ENCODE measurements around the gene CAPN15.

CAPN15 gene

GRCh38 chr16:546909-547770 lies 19.6 kb downstream of the CAPN15 start:
- Histone ChIP-seq H3K27ac (ENCODE audit: low read depth, low read length) (no peak overlapping the region), H3K4me1 (ENCODE audit: control insufficient read depth in 1 of 2, insufficient read depth in 2 of 2, low read length in 2 of 2) (peaks cover 0 to 6% of the 10 kb centered on the region in 2 donors), H3K27me3 (ENCODE audit: control insufficient read depth in 1 of 2, insufficient read depth in 2 of 2, low read length in 2 of 2) (no peaks in the 10 kb centered on the region), H3K4me3 (ENCODE audit: low read depth in 1 of 2, low read length in 2 of 2) (no peak overlapping the region), H3K9ac (ENCODE audit: low read depth in 1 of 2, low read length in 2 of 2) (no peak overlapping the region), H3K36me3 (ENCODE audit: control insufficient read depth in 1 of 2, insufficient read depth in 2 of 2, low read length in 2 of 2) (peaks cover 8 to 40% of the 10 kb centered on the region in 2 donors), H3K9me3 (ENCODE audit: control insufficient read depth in 1 of 2, low read length in 2 of 2) (no peaks in the 10 kb centered on the region)

DNA sequence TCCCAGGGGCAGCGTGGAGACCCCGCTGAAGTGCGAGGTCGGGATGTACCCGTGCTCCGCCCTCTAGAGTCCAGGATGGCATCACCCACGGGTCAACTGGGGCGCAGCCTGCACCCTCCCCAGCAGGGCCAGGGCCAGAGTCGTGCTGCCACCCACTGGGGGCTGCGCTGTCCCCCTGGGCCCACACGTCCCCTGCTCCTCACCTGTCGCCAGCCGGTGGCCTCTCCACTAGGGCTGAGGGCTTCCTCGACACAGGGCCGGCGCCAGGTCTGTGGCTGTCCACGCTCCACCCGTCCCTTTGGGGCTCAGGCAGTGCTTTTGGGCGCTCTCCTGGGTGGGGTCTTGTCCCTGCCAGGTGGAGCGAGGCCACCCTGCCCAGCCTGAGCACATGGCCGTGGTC lies 21.1 kb downstream of the CAPN15 start:
- Histone ChIP-seq H3K9ac (ENCODE audit: low read depth in 1 of 2, low read length in 2 of 2) (no peak overlapping the region), H3K4me1 (ENCODE audit: control insufficient read depth in 1 of 2, insufficient read depth in 2 of 2, low read length in 2 of 2) (peaks cover 0 to 2% of the 10 kb centered on the region in 2 donors), H3K27me3 (ENCODE audit: control insufficient read depth in 1 of 2, insufficient read depth in 2 of 2, low read length in 2 of 2) (no peaks in the 10 kb centered on the region), H3K4me3 (ENCODE audit: low read depth in 1 of 2, low read length in 2 of 2) (no peak overlapping the region), H3K36me3 (ENCODE audit: control insufficient read depth in 1 of 2, insufficient read depth in 2 of 2, low read length in 2 of 2) (peaks cover 8 to 43% of the 10 kb centered on the region in 2 donors), H3K27ac (ENCODE audit: low read depth, low read length) (no peak overlapping the region), H3K9me3 (ENCODE audit: control insufficient read depth in 1 of 2, low read length in 2 of 2) (no peaks in the 10 kb centered on the region)

DNA sequence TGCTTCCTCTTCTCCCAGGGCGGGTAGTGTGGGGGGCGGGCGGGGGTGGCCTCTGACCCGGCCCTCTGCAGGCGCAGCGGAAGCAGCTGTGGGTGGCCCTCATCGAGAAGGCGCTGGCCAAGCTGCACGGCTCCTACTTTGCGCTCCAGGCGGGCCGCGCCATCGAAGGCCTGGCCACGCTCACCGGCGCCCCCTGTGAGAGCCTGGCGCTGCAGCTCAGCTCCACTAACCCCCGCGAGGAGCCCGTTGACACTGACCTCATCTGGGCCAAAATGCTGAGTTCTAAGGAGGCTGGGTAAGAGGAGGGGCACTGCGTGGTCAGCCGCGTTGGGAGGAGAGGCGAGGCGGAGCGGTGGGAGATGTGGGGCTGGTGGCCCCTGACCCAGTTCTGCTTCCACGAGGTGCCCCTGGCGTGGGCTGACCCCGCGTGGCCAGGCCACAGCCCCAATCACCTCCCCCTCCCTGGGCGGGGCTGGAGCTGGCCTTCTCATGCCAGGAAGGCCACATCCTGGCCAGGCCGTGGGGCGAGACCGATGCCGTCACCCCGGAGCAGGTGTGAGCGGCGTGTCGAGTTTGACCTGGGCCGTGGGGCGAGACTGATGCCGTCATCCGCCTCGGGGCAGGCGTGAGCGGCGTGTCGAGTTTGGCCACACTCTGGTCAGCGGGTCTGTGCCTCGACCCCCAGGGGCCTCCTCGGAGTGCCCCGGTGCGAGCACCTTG lies 22.2 kb downstream of the CAPN15 start:
- Histone ChIP-seq H3K27ac (ENCODE audit: low read depth, low read length) (no peak overlapping the region), H3K9me3 (ENCODE audit: control insufficient read depth in 1 of 2, low read length in 2 of 2) (no peaks in the 10 kb centered on the region), H3K4me1 (ENCODE audit: control insufficient read depth in 1 of 2, insufficient read depth in 2 of 2, low read length in 2 of 2) (no peaks in the 10 kb centered on the region), H3K36me3 (ENCODE audit: control insufficient read depth in 1 of 2, insufficient read depth in 2 of 2, low read length in 2 of 2) (peaks cover 8 to 47% of the 10 kb centered on the region in 2 donors), H3K9ac (ENCODE audit: low read depth in 1 of 2, low read length in 2 of 2) (no peak overlapping the region), H3K27me3 (ENCODE audit: control insufficient read depth in 1 of 2, insufficient read depth in 2 of 2, low read length in 2 of 2) (no peaks in the 10 kb centered on the region), H3K4me3 (ENCODE audit: low read depth in 1 of 2, low read length in 2 of 2) (no peak overlapping the region)

DNA sequence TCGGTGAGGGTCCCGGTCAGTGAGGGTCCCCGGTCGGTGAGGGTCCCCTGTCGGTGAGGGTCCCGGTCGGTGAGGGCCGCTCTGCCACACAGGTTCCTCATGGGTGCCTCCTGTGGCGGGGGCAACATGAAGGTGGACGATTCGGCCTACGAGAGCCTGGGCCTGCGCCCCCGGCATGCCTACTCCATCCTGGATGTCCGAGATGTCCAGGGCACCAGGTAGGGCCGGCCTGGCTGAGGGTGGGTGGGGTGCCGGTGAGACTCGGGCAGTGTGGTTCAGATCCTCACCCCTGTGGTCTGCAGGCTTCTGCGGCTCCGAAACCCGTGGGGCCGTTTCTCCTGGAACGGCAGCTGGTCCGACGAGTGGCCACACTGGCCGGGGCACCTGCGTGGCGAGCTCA lies 23.7 kb downstream of the CAPN15 start:
- Histone ChIP-seq H3K9me3 (ENCODE audit: control insufficient read depth in 1 of 2, low read length in 2 of 2) (no peaks in the 10 kb centered on the region), H3K4me1 (ENCODE audit: control insufficient read depth in 1 of 2, insufficient read depth in 2 of 2, low read length in 2 of 2) (no peaks in the 10 kb centered on the region), H3K9ac (ENCODE audit: low read depth in 1 of 2, low read length in 2 of 2) (no peak overlapping the region), H3K36me3 (ENCODE audit: control insufficient read depth in 1 of 2, insufficient read depth in 2 of 2, low read length in 2 of 2) (peaks cover 8 to 47% of the 10 kb centered on the region in 2 donors), H3K27me3 (ENCODE audit: control insufficient read depth in 1 of 2, insufficient read depth in 2 of 2, low read length in 2 of 2) (no peaks in the 10 kb centered on the region), H3K4me3 (ENCODE audit: low read depth in 1 of 2, low read length in 2 of 2) (no peak overlapping the region), H3K27ac (ENCODE audit: low read depth, low read length) (no peak overlapping the region)

DNA sequence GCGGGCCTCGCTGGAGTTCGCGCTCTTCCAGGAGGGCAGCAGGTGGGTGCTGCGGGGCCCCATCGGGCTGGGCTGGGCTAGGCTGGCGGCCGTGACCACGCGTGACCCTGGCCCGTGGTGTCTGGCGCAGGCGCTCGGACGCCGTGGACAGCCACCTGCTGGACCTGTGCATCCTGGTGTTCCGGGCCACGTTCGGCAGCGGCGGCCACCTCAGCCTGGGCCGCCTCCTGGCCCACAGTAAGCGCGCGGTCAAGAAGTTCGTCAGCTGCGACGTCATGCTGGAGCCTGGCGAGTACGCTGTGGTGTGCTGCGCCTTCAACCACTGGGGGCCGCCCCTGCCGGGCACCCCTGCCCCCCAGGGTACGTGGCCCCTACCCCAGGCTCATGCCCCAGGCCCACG lies 24.7 kb downstream of the CAPN15 start:
- Histone ChIP-seq H3K27ac (ENCODE audit: low read depth, low read length) (no peak overlapping the region), H3K27me3 (ENCODE audit: control insufficient read depth in 1 of 2, insufficient read depth in 2 of 2, low read length in 2 of 2) (no peaks in the 10 kb centered on the region), H3K36me3 (ENCODE audit: control insufficient read depth in 1 of 2, insufficient read depth in 2 of 2, low read length in 2 of 2) (peaks cover 8 to 43% of the 10 kb centered on the region in 2 donors), H3K9ac (ENCODE audit: low read depth in 1 of 2, low read length in 2 of 2) (no peak overlapping the region), H3K4me3 (ENCODE audit: low read depth in 1 of 2, low read length in 2 of 2) (no peak overlapping the region), H3K4me1 (ENCODE audit: control insufficient read depth in 1 of 2, insufficient read depth in 2 of 2, low read length in 2 of 2) (no peaks in the 10 kb centered on the region), H3K9me3 (ENCODE audit: control insufficient read depth in 1 of 2, low read length in 2 of 2) (no peaks in the 10 kb centered on the region)

- Histone ChIP-seq H3K9me3 (ENCODE audit: control insufficient read depth in 1 of 2, low read length in 2 of 2) (no peaks in the 10 kb centered on the region), H3K36me3 (ENCODE audit: control insufficient read depth in 1 of 2, insufficient read depth in 2 of 2, low read length in 2 of 2) (peaks cover 5 to 30% of the 10 kb centered on the region in 2 donors), H3K4me3 (ENCODE audit: low read depth in 1 of 2, low read length in 2 of 2) (no peak overlapping the region), H3K4me1 (ENCODE audit: control insufficient read depth in 1 of 2, insufficient read depth in 2 of 2, low read length in 2 of 2) (no peaks in the 10 kb centered on the region), H3K27ac (ENCODE audit: low read depth, low read length) (no peak overlapping the region), H3K9ac (ENCODE audit: low read depth in 1 of 2, low read length in 2 of 2) (no peak overlapping the region), H3K27me3 (ENCODE audit: control insufficient read depth in 1 of 2, insufficient read depth in 2 of 2, low read length in 2 of 2) (peaks cover 0 to 12% of the 10 kb centered on the region in 2 donors)
Measured at GRCh38 chr16:553601-554296, 26.2 kb downstream of the CAPN15 start.

- H3K4me1 ChIP-seq (ENCODE audit: control insufficient read depth in 1 of 2, insufficient read depth in 2 of 2, low read length in 2 of 2), result no peaks in the 10 kb centered on the region
- H3K9ac ChIP-seq (ENCODE audit: low read depth in 1 of 2, low read length in 2 of 2), result no peak overlapping the region
- peaks cover 4 to 26% of the 10 kb centered on the region in 2 donors for H3K36me3 ChIP-seq (ENCODE audit: control insufficient read depth in 1 of 2, insufficient read depth in 2 of 2, low read length in 2 of 2)
- H3K4me3 ChIP-seq (ENCODE audit: low read depth in 1 of 2, low read length in 2 of 2), result no peak overlapping the region
- H3K9me3 ChIP-seq (ENCODE audit: control insufficient read depth in 1 of 2, low read length in 2 of 2), result no peaks in the 10 kb centered on the region
- no peak overlapping the region for H3K27ac ChIP-seq (ENCODE audit: low read depth, low read length)
- peaks cover 4 to 18% of the 10 kb centered on the region in 2 donors for H3K27me3 ChIP-seq (ENCODE audit: control insufficient read depth in 1 of 2, insufficient read depth in 2 of 2, low read length in 2 of 2)
Measured at GRCh38 chr16:554297-554621, 26.7 kb downstream of the CAPN15 start.

DNA sequence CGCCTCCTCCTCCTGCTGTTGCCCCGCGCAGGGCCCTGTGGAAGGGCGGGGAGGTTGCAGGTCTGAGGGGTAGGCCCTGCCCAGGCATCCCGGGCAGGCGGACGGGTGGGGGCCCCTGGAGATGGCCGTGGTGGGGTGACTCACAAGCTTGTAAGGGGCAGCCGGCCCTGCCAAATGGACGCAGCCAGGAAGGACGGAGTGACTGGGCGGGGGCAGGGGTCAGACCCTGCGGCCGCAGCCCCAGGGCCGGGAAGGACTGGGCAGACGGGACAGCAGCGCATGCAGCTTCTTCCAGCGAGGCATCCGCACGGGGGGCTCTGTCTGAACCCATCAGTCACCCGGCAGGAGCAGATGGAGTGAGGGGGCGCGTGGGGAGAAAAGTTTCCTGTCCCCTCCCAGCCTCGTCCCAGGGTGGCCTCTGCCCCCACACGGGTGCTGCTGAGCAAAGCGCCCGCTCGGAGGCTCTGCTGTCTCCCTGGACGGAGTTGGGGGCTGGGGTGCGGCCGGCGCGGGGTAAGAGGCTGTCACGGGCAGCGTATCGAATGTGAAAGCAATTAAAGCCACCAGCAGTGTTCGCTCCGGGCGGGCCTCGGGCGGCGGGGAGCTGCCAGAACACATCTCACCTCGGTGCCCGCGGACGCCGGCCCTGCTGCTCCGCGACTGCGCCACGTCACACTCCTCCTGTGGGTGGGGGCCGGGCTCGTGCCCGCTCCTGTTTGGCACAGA lies 27.3 kb downstream of the CAPN15 start:
- H3K27me3 ChIP-seq (ENCODE audit: control insufficient read depth in 1 of 2, insufficient read depth in 2 of 2, low read length in 2 of 2), result peaks cover 9 to 20% of the 10 kb centered on the region in 2 donors
- H3K27ac ChIP-seq (ENCODE audit: low read depth, low read length), result no peak overlapping the region
- peaks cover 1 to 23% of the 10 kb centered on the region in 2 donors for H3K36me3 ChIP-seq (ENCODE audit: control insufficient read depth in 1 of 2, insufficient read depth in 2 of 2, low read length in 2 of 2)
- no peak overlapping the region for H3K9ac ChIP-seq (ENCODE audit: low read depth in 1 of 2, low read length in 2 of 2)
- peak overlapping the region in 1 of 2 donors; percentile 5 for H3K4me3 ChIP-seq (ENCODE audit: low read depth in 1 of 2, low read length in 2 of 2)
- no peaks in the 10 kb centered on the region for H3K4me1 ChIP-seq (ENCODE audit: control insufficient read depth in 1 of 2, insufficient read depth in 2 of 2, low read length in 2 of 2)
- H3K9me3 ChIP-seq (ENCODE audit: control insufficient read depth in 1 of 2, low read length in 2 of 2), result no peaks in the 10 kb centered on the region

- Histone ChIP-seq H3K9ac (ENCODE audit: low read depth in 1 of 2, low read length in 2 of 2) (no peak overlapping the region), H3K4me1 (ENCODE audit: control insufficient read depth in 1 of 2, insufficient read depth in 2 of 2, low read length in 2 of 2) (no peaks in the 10 kb centered on the region), H3K36me3 (ENCODE audit: control insufficient read depth in 1 of 2, insufficient read depth in 2 of 2, low read length in 2 of 2) (peaks cover 0 to 18% of the 10 kb centered on the region in 2 donors), H3K27me3 (ENCODE audit: control insufficient read depth in 1 of 2, insufficient read depth in 2 of 2, low read length in 2 of 2) (peaks cover 10 to 21% of the 10 kb centered on the region in 2 donors), H3K4me3 (ENCODE audit: low read depth in 1 of 2, low read length in 2 of 2) (no peak overlapping the region), H3K27ac (ENCODE audit: low read depth, low read length) (no peak overlapping the region), H3K9me3 (ENCODE audit: control insufficient read depth in 1 of 2, low read length in 2 of 2) (no peaks in the 10 kb centered on the region)
Measured at GRCh38 chr16:555528-556473, 28.3 kb downstream of the CAPN15 start.

All from duodenal mucosa (tissue), 2 donors.